Measurements from ENCODE around the gene TRAF4. TPM values are rescaled to one million over a fixed set of nuclear protein-coding genes. Genes with fewer than 3 reads are reported as not detected.

Gene TRAF4
- total and polyA plus RNA-seq, 10 of the 15 experiments (the other 5 are each of a cell fraction or from before 2014, with no cell fraction given): 3.7 to 197 (median 66.4) TPM

- TF ChIP-seq ZNF592 (IDR thresholded peaks at IDR 0.05) (no peak), HDGF (IDR thresholded peaks at IDR 0.05) (peak; percentile 69), SUZ12 (IDR thresholded peaks at IDR 0.05; ENCODE audit: unreplicated experiment) (no peak), EP300 (IDR thresholded peaks at IDR 0.05; ENCODE audit: borderline replicate concordance in 1 of 2, control insufficient read depth in 1 of 2, low read depth in 2 of 2, low read length in 2 of 2) (no peak), CBX5 (IDR thresholded peaks at IDR 0.05; ENCODE audit: low read depth) (no peak), SMC3 (IDR thresholded peaks at IDR 0.05; ENCODE audit: borderline replicate concordance, low read length) (0 out of 2 replicates have a peak, but pooled peaks have one; percentile 15), ATF7 (IDR thresholded peaks at IDR 0.05; ENCODE audit: low read depth) (peak; percentile 57; the same call in 1 of the 2 replicates), POLR2AphosphoS2 (IDR thresholded peaks at IDR 0.05; ENCODE audit: low read depth, low read length) (peak; percentile 88), GATAD2B (conservative IDR thresholded peaks at IDR 0.05; ENCODE audit: low read depth) (peak; percentile 95), BMI1 (IDR thresholded peaks at IDR 0.05; ENCODE audit: borderline replicate concordance) (no peak), ZNF687 (IDR thresholded peaks at IDR 0.05) (no peak; the same call in 1 of the 2 replicates), RFX5 (IDR thresholded peaks at IDR 0.05; ENCODE audit: low read depth, low read length) (no peak), MEF2B (IDR thresholded peaks at IDR 0.05; ENCODE audit: partially characterized antibody, poor library complexity, severe bottlenecking) (no peak), RELA (IDR thresholded peaks at IDR 0.05; ENCODE audit: borderline replicate concordance, partially characterized antibody) (no peak)
- TF ChIP-seq, protein P1, sequence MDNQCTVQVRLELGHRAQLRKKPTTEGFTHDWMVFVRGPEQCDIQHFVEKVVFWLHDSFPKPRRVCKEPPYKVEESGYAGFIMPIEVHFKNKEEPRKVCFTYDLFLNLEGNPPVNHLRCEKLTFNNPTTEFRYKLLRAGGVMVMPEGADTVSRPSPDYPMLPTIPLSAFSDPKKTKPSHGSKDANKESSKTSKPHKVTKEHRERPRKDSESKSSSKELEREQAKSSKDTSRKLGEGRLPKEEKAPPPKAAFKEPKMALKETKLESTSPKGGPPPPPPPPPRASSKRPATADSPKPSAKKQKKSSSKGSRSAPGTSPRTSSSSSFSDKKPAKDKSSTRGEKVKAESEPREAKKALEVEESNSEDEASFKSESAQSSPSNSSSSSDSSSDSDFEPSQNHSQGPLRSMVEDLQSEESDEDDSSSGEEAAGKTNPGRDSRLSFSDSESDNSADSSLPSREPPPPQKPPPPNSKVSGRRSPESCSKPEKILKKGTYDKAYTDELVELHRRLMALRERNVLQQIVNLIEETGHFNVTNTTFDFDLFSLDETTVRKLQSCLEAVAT (IDR thresholded peaks at IDR 0.05): peak; percentile 74
- TF ChIP-seq, protein P2, sequence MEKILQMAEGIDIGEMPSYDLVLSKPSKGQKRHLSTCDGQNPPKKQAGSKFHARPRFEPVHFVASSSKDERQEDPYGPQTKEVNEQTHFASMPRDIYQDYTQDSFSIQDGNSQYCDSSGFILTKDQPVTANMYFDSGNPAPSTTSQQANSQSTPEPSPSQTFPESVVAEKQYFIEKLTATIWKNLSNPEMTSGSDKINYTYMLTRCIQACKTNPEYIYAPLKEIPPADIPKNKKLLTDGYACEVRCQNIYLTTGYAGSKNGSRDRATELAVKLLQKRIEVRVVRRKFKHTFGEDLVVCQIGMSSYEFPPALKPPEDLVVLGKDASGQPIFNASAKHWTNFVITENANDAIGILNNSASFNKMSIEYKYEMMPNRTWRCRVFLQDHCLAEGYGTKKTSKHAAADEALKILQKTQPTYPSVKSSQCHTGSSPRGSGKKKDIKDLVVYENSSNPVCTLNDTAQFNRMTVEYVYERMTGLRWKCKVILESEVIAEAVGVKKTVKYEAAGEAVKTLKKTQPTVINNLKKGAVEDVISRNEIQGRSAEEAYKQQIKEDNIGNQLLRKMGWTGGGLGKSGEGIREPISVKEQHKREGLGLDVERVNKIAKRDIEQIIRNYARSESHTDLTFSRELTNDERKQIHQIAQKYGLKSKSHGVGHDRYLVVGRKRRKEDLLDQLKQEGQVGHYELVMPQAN (conservative IDR thresholded peaks at IDR 0.05): peak; percentile 39; the same call in 1 of the 2 replicates
Observed at GRCh38 chr17:28728364-28729200, 15.2 kb upstream of the TRAF4 start, which contains the start of gene NEK8 (continued).
